Stromal cell of bone marrow (primary cell): ENCODE data around the gene UGT1A10.

Source experiments
- DNase-seq: peaks from one replicate; pipeline ENCODE4 v3.0.0-alpha.2; 2012; ENCODE audit warnings: low read depth

The UGT1A10 gene

DNA sequence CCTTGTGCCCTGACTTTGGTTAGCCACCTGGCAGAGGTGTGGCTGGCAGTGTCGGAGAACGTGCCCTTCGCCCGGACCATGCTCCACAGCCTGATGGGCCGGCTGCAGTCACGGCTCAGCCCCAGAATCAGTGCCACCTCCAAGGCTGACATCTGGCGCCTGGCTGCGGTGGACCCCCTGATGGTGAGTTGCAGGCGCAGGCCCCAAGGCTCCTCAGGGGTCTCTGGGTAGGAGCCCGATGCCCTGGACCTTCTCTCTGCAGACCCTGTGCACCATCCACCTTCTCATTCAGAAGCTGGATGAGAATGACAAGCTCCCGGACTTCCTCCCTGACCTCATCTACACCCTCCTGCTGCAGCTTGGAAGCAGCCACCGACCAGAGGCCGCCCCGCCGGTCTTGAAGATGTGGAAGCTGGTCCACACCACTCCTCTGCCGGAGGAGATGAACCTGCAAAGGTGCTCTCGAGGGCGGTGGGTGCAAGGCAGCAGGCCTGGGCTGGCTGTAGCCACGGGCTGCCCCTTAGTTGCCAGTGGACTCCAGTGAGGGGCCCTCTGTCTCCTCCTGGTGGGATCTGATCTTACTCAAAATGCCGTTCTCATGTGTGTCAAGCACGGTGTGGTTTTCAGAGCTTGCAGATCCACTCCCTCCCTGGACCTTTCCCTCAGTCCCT, 186.0 kb downstream of the UGT1A10 start:
- no peak for DNase-seq
